Measurements from ENCODE around the gene CEP85L.

- TF ChIP-seq POLR2A (IDR thresholded peaks at IDR 0.05; ENCODE audit: low read depth, low read length), result no peak
- TF ChIP-seq, protein P1, sequence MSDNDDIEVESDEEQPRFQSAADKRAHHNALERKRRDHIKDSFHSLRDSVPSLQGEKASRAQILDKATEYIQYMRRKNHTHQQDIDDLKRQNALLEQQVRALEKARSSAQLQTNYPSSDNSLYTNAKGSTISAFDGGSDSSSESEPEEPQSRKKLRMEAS (IDR thresholded peaks at IDR 0.05; ENCODE audit: low read depth, low read length), result no peak
- TF ChIP-seq CTCF (IDR thresholded peaks at IDR 0.05 in 2 of 3, conservative IDR thresholded peaks at IDR 0.05 in 1 of 3; ENCODE audit: control insufficient read depth in 2 of 3, extremely low read depth in 1 of 3, insufficient read depth in 1 of 3, low read depth in 3 of 3, low read length in 3 of 3), result no peak
- TF ChIP-seq SRF (IDR thresholded peaks at IDR 0.05; ENCODE audit: low read depth in 2 of 2, low read length in 2 of 2), result no peak
- TF ChIP-seq, protein P2, sequence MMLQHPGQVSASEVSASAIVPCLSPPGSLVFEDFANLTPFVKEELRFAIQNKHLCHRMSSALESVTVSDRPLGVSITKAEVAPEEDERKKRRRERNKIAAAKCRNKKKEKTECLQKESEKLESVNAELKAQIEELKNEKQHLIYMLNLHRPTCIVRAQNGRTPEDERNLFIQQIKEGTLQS (IDR thresholded peaks at IDR 0.05; ENCODE audit: borderline replicate concordance, extremely low read depth, low read depth, low read length), result no peak
- TF ChIP-seq, protein P3, sequence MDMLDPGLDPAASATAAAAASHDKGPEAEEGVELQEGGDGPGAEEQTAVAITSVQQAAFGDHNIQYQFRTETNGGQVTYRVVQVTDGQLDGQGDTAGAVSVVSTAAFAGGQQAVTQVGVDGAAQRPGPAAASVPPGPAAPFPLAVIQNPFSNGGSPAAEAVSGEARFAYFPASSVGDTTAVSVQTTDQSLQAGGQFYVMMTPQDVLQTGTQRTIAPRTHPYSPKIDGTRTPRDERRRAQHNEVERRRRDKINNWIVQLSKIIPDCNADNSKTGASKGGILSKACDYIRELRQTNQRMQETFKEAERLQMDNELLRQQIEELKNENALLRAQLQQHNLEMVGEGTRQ (IDR thresholded peaks at IDR 0.05; ENCODE audit: borderline replicate concordance, low read depth, low read length), result no peak
Measured at GRCh38 chr6:118652051-118652615, 742 bp upstream of the CEP85L start.

Data from GM12878 (cell line).